GM19239 (cell line): ENCODE results near the gene NFE2L1.
A peak's percentile ranks its signal among the peaks of the same experiment; 100 is the strongest.

Experiments
- DNase-seq: peaks from one replicate; pipeline ENCODE4 v3.0.0; 2011; ENCODE audit warnings: low spot score; ENCODE audit not compliant: insufficient read length
- FAIRE-seq: peaks from 2 replicates; lab custom pipeline; 2011; peaks lifted over from hg19 to GRCh38; lab: Jason Lieb, UNC

The NFE2L1 gene

DNA sequence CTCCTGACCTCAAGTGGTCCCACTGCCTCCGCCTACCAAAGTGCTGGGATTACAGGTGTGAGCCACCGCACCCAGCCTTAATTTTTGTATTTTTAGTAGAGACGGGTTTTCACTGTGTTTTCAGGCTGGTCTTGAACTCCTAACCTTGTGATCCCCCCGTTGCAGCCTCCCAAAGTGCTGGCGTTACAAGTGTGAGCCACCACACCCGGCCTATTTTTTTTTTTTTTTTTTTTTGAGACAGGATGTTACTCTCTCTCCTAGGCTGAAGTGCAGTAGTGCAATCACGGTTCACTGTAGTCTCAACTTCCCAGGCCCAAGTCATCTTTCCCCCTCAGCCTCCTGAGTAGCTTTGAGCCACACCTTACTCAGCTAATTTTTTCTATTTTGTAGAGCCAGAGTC is 56.3 kb downstream of the NFE2L1 start:
- no peak for DNase-seq
- no peak for FAIRE-seq

DNA sequence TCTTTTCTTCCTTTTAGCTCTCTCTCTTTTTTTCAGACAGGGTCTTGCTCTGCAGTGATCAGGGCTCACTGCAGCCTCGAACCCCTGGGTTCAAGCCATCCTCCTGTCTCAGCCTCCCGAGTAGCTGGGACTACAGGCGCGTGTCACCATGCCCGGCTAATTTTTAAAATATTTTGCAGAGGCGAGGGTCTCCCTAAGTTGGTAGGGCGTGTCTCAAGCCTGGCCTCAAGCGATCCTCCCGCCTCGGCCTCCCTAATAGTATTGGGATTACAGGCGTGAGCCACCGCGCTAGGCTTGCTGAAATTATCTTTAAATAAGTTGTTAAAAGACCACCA is 58.6 kb downstream of the NFE2L1 start:
- no peak for FAIRE-seq
- DNase-seq = no peak

DNA sequence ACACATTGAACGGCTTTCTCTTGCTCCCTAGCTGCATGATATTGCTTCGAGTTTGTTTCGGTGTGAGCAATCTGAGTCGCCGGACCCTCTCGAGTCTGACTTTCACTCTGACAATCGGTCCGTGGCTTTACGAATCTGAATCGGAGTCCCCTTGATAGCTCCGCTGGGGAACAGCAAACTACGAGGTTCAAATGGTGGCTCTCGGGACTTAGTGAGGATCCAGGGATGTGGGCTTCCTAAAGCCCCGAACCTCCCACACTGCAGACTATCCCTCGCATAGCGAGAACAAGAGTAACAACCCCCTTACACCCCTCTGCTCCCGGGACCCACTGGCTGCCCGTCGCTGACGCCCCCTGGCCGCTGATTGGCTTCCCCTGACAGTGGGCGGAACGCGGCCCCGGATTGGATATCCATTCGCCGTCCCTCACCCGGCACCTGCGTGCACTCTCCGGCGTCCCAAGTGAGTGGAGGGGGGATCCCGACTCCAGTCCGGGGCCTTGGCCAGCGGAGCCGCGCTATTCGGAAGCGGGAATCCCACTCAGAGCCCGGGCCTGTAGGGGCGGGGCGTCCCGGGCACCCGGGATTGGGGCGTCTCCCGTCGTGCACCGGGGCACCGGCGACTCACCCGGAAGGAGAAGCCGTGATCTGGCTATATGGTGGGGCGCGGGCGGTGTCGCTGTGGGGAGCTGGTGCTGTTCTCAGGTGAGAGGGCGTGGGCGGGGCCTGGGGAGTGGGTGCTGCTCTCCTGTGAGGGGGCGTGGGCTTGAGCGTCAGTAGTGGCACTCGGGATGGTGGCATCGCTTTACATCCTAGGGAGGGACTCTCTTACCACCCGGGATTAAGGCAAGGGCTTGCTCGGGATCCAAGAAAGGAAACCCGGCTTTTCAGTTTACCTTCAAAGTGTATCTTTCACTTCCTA is 59.2 kb downstream of the NFE2L1 start, which contains the start of gene SNX11:
TSS of gene SNX11 (plus strand) at position 630 of the 919 bp plus-strand sequence. CDS start 4,278 bp downstream, outside the sequence.
- peak; percentile 53 for DNase-seq
- peak; percentile 87 for FAIRE-seq

DNA sequence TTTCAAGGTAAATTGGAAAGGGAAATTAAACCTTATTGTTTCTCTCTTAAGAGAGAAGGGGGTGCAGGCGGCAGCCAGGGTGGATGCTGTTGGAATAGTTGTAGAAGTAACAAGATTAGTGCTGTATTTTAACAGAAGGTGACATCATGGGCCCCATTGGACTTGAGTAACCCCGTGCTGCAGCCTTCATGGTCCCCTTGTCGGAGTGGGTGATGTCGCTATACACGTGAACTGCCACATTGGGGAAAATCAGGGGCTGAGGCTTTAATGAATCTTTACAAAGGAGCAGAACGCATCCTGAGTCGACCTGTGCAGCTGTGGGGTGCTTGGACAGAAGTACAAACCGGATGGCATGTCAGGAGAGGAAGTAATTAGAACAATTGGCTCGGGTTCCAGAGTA is 62.6 kb downstream of the NFE2L1 start:
- FAIRE-seq (no peak), DNase-seq (no peak)
